SIG-M5 (cell line): ENCODE data around the gene PLAAT4.
"Not testable (repeated sequence)": the region's sequence is repeated elsewhere in the genome, so short reads cannot be mapped to it uniquely, and the experiment has no call there.

Experiments
- DNase-seq: peaks from one replicate; lab custom pipeline; 2025; lab: John Stamatoyannopoulos, UW

PLAAT4 gene

DNA sequence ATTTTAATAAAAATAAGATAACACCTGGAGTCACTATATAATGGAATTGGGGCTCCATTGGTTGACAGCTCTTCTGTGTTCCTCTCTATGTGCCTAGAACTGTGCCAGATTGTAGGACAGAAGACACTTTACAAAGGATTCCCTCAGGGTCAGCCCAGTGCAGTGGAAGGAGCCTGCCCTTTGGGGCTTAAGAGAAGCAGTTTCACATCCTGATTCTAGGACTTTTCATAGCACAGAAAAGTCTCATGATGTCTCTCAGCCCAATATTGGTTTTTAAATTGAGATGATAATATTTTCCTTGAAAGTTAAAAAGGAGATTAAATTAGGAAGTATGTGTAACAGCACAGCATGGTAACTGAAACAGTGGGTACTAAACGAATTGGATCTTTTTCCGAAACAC, 7.1 kb downstream of the PLAAT4 start:
- no peak for DNase-seq

DNA sequence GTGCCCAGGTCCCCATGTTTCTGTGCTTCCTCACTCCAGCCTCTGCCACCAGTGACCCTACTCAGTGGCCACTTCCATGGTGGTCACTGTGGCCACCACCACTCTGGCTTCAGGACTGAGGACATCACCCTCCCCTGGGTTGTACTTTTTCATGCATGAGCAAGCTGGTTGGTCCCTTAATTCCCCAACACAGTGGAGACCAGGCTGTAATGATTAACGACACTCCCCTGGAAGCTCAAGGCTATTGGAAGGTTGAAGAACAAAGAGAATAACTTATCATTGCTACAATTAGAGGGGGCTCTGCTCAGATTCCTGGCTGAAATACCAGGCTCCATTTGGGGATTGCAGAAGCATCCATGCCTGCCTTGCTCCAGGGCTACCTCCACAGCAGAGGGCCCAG, 10.5 kb downstream of the PLAAT4 start:
- DNase-seq: no peak

DNA sequence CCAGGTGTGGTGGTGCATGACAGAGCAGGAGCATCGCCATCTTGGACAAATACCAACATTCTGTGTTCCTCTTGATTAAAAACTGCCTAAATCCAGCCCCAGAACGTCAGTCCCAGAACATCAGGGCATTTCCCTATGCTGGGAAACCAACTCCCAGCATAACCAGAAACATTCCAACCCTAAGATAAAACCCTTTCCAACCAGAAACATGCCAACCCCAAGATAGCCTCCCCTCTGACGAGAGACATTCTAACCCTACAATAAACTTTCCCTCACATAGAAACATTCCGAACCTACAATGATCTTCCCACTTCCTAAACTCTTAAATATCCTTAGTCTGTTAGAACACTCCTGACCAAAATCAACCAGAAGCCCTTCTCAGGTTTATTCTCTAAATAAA, 11.6 kb downstream of the PLAAT4 start:
- no peak for DNase-seq

DNA sequence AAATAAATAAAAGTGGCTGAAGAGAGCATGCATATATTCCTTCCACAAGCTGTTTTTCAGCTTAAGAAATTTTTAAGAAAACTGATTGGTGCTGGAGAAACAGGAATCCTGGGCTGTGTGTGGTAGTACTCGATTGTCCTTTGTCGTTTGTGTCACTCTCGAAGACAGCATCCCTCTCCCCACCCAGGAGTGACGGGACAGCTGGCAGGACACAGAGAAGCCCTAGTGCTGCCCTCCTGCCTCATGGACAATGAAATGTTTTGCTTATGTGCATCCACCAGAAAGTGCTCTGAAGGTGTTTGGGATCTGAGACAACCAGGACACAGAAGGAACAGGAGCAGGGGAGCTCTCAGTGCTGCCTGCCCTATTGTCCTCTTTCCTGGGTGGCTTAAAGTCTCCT, 12.8 kb downstream of the PLAAT4 start:
- no peak for DNase-seq

DNA sequence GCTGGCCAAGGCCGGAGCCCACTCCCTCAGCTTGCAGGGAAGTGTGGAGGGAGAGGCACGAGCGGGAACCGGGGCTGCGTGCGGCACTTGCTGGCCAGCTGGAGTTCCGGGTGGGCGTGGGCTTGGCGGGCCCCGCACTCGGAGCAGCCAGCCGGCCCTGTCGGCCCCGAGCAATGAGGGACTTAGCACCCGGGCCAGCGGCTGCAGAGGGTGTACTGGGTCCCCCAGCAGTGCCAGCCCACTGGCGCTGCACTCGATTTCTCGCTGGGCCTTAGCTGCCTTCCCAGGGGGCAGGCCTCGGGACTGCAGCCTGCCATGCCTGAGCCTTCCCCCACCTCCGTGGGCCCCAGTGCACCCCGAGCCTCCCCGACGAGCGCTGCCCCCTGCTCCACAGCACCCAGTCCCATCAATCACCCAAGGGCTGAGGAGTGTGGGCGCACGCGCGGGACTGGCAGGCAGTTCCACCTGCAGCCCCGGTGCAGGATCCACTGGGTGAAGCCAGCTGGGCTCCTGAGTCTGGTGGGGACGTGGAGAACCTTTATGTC, 13.6 kb downstream of the PLAAT4 start:
- DNase-seq: not testable (repeated sequence)

DNA sequence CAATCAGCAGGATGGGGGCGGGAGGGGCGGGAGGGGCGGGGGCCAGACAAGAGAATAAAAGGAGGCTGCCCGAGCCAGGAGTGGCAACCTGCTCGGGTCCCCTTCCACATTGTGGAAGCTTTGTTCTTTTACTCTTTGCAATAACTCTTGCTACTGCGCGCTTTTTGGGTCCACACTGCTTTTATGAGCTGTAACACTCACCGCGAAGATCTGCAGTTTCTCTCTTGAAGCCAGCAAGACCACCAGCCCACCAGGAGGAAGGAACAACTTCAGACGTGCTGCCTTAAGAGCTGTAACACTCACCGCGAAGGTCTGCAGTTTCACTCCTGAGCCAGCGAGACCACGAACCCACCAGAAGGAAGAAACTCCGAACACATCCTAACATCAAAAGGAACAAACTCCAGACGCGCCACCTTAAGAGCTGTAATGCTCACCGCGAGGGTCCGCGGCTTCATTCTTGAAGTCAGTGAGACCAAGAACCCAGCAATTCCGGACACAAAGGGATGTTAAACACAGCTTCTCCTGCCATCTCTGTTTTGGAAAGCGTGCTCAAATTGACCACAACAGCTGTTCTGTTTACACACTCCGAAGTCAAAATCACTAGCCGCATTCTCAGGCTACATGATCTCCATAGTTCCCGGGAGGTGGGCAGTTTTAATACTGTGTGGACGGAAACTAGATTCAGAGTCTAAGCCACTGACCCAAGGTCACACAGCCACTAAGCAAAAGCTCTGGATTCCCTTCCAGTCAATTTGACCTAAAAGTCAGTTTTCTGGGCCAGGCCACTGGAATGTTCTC, 14.7 kb downstream of the PLAAT4 start:
- no peak for DNase-seq

DNA sequence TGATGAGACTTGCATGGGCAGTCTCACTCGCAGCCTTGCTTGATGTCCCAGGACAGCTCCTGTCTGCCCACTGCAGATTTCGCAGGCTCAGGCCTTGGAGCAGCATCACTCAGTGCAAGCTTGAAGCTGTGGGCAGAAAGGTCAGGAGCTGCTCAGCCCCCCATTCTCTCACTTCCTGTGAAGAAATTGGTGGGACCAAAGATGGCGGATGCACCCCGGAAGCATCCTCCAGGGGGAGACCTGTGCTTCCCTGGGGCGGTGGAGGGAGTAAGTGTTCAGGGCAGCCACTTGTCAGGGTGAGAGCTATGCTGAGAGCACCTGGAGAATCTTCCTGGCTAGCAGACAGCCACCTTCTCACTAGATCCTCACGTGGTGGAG, 15.3 kb downstream of the PLAAT4 start:
- DNase-seq: no peak

DNA sequence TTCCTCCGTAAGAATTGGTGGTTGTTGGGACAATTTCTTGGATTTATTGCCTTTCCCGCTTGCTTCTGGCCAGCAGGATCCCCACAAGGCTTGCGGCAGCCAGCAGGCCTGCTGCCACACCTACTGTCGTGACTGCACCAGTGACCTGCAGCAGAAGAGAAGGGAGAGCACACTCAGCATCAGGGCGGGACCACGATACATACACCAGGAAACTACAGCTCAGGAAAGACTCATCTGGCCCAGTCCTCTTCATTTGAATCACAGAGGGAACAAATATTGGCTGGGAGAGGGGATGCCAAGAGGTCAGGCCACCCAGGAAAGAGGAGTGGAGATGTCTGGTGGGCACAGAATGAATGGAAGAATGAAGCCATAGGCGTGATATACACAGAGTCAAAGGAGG, 16.3 kb downstream of the PLAAT4 start:
- no peak for DNase-seq

DNA sequence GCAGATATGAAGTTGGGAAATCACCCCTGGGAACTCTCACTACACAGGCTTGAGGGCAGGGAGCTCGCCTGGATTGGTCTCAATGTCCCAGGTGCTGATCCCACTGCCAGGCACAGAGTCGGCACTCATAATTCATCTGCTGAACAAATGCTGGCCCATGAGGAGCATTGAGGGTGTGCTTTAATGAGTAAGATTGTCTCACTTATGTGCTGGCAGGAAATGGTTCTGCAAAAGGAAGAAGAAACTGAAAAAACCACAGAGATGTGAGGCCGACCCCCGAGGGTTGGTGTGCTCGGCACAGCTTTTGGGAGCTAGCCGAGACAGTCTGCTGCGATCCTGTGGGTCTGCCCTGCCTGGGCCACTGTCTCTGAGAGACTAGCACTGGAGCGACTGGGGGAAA, 17.2 kb downstream of the PLAAT4 start:
- DNase-seq: no peak

DNA sequence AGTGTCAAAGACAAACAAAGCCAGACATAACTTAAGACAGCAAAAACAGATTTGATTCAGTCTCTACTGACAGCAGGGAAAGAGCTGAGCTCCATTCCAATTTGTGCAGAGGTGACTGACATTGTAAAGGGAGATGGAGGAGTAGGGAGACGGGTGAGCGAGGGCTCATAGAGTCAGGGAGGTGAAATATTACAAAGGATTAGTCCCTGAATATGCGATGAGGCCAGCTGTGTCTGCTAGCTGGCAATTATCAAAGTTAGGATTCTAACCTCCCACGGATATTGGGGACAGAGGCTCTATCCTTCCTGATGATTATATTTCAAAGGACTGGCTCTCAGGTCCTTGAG, 18.2 kb downstream of the PLAAT4 start:
- no peak for DNase-seq

DNA sequence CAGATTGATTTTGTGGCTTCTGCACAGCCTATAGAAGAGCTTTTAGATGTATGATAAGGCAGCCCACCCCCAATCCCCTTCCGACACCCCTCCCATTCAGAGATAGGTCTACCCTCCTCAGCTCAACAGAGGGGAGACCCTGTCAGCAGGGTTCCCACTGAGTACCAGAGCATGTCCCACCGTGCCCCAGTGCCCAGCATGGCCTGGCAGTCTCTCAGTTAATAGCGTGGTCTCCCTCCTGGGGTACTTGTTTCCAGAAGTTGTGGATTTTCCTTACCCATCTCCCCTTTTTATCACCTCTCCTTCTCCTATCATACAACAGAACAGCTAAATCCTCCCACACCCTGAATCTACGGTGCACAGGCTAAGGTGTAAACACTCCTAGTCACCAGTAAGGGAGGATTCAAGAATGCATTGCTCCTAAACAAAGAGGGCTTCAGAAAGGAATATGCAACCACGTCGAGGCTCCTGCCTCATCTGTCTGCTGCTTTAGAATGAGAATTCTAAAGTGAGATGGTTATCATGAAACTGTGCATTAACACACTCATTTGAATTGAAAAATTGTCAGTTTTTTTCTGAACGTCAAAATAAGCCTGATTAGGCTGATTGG, 19.9 kb downstream of the PLAAT4 start:
- DNase-seq: no peak

DNA sequence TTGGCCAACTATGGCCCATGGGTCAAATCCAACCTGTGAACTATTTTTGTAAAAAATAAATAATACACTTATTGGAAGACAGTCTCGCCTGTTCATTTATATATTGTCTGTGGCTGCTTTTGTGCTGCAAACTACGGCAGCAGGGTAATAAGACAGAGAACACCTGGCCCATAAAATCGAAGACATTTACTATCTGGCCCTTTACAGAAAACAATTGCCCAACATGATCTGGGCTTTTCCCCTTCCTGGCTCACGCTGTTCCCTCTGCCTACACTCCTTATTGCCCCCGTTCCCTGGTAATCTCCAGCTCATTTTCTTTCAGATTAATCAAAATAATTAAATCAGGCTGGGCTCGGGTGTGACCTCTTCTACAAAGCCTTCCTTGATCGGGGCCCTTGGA, 21.0 kb downstream of the PLAAT4 start:
- DNase-seq: no peak

DNA sequence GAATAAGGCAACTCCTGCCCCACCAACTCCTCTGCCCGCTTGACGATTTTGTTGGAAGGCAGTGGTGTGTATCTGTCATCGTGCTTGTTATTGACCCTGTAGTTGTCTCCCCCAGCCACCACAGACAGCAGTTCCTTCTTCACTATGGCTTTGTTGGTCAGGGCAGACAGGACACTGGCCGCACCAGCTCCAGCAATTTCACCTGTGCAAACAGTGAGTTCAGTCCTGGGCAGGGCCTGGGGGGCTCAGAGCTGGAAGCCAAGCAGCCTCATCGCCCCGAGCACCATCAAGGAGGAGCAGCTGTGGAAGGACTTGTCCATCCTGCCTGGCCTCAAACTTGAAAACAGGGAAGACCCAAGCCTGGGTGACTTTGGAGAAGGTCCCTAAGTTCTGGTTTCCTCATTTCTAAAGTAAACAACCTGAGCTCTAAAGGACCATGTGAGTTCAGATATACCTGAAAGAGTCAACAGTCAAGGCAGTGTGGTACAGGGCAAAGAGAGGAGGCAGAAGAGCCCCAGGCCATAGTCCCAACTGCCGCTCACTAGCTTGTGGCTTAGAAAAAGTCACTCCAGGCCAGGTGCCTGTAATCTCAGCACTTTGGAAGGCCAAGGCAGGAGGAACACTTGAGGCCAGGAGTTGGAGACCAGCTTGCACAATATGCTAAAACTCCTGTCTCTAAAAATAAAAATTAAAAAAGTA, 22.0 kb downstream of the PLAAT4 start:
- DNase-seq: no peak

DNA sequence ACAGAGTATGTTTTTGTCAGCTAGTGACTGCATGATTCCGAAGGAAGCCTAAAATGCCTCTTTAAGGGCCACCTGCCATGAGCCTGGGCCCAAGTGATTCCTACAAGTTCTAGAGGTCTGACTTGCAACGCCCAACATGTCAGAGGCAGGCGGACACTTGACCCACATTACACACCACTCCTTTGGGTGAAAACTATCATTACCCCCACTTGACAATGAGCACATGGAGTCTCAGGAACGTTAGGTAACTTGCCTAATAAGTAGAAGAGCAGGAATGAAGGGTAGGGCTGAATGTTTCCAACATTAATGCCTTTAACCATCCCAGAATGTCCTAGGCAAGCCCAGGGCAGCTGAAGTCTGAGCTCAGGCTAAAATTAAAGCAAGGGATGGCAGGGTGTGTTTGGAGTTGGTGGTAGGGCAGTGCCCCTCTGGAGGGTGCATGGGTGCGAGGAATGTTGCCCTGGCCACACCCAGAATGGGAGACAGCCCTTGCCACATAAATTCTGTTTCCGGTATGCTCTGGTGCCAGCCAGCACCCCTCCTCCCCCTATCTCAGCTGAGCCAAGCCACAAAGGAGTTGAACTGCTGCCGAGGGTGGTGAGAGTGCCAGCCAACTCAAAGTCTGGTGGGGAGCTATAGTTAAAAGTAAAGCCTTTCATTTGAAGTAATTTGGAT, 24.0 kb downstream of the PLAAT4 start:
- no peak for DNase-seq

DNA sequence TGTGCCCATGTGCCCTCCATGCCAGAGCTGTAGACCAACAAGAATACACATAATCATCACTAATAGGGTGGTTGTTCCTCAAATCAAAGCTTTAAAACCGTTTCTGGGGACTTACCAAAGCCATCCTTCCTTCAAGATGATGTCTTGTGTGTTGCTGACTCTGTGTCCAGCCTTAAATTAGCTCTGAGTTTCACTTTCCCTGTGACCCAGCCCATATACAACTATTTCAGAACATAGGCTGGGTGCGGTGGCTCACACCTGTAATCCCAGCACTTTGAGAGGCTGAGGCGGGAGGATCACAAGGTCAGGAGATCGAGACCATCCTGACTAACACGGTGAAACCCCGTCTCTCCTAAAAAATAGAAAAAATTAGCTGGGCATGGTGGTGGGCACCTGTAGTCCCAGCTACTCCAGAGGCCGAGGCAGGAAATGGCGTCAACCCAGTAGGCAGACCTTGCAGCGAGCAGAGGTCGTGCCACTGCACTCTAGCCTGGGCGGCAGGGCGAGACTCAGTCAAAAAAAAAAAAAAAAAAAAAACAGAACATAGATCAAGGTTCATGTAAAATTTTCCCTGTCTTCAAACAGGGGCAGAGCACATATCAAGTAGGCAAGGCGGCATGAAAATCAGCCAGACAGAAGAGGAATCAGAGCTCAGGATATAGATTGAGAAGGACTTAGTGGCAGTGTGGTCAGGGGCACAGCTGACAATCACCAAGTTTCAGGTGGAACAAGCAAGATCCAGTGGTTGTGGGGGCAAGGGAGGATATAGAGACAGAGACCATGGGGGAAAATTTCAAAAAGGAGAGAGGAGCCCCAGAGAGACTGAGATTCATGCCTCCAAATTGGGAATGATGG, 26.8 kb downstream of the PLAAT4 start, which contains the start of gene PLAAT2:
PLAAT2 (minus strand) TSS at position 179 of the 855 bp plus-strand sequence; CDS start at position 124, 55 bp downstream.
- DNase-seq: no peak

DNA sequence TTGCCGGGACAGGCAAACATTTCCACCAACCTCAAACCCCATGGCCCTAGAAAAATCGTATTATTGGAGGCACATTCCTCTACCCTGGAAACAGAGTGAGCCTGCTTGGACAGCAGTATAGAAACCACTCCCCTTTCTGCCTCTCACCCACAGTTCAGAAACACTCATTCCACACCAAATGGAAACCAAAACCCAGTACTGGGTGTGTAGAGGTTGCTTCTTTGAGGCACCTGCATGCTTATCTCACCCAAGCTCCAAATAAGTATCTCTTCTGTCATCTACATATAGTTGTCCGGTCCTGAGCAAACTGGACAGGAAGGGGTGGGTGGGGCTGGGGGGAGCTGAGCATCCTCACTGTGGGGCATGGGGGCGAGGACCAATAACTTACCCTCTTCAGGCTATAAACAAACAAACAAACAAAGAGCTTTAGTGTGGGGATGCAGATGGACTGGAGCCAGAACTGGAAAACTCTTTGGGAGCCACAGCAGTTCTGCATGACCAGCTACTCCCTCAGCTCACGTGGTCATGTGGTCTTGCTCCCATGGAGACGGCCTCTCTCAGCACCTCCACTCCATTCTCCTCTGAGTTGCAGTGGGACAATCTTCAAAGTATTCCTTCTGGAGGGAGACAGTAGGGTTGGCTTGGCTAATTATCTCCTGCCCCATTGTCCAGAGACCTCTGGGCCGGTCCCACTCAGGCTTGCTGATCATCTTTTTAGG, 27.6 kb downstream of the PLAAT4 start:
- DNase-seq: no peak

DNA sequence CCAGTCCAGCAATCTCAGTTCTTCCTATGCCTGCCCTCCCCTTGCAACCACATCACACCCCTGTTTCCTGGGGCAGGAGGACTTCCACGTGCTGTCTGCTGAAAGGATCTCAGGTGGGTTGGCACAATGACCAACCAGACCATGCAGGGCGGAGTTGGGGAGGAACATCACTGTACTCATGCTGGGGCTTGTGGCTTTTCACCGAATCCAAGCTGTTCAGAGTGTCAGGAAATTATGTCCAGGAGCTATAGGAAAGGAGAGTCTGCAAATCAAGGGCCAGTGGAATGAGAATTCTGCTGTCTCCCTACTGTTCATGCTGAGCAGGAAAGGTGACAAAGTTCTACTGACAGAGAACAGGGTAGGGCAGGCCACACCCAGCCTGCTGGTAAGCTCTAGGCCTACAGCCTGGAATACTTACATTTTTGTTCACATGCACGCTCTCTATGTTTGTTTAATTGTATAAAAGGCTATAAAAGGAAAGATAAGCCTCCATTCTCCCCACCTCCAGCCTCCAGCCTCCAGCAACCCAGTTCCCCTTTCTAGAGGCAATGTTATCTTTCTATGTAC, 28.3 kb downstream of the PLAAT4 start:
- DNase-seq: no peak

DNA sequence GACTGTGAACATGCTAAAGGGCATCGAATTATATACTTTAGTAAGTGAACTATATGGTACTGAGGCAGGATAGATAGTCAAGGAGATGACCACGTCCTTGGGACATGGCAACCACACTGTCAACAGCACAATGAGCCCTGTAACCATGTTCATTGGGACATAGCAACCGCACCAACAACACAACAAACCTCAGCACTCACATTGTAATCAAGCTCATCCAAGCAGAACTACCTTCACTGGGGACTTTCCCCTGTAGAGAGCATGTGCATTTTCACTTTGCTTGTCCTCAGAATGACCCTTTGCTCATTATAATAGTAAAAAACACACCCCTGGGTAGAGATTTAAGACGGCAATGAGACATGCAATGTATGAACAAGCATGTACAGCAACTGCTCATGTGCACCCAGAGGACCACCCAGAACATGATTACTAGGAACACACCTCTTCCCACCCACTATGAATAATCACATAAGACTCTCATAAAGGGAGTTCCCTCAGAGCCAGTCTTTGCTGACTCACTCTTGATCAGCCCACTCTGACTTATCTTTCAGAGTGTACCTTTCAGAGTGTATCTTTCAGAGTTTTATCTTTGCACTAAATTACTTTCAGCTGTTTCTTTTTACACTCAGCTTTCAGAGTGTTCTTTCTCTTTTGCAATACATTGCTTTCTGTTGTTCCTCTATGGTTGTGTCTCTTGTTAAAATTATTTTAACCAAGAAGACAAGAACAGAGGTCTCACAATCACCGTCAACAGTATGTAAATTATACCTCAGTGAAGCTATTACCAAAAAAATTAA, 30.6 kb downstream of the PLAAT4 start:
- no peak for DNase-seq

DNA sequence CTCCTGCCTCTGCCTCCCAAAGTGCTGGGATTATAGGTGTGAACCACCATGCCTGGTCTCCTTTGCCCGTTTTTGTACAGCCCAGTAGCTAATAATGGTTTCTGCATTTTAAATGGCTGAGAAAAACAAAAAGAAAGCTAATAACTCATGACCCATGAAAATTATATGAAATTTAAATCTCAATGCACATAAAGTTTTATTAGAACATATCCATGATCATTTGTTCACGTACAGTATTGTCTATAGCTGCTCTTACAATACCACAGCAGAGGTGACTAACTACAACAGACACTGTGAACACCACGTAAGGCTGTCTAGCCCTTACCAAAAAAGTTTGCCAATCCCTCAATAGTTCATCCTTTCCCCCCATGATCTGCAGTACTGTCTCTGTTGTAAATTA, 33.0 kb downstream of the PLAAT4 start:
- no peak for DNase-seq
